IPS-NIHi11 (cell line): ENCODE measurements around the gene SLC22A3.
"Not testable (repeated sequence)": the region's sequence is repeated elsewhere in the genome, so short reads cannot be mapped to it uniquely, and the experiment has no call there.

Source experiments
- DNase-seq: peaks from one replicate; pipeline ENCODE4 v3.0.0; 2012; ENCODE audit warnings: mixed read lengths, low spot score

Gene SLC22A3

DNA sequence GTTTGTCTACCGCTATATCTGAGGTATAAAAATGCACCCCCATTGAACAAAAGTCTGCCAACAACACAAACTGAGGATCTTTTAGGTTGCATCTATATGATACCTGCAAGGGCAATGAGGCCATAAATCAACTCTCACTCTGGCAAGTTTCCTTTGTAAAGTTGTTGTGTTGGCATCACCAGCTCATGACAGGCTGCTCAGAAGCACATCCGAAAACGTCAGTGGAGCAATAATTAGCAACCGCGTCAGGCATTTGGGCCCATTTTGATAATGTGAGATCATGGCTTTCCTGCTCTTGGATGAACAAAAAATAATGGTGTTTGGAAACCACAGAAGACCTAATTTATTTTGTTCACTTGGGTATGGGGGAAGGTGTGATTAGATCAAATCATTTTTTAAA is 12.0 kb upstream of the SLC22A3 start:
- no peak for DNase-seq

DNA sequence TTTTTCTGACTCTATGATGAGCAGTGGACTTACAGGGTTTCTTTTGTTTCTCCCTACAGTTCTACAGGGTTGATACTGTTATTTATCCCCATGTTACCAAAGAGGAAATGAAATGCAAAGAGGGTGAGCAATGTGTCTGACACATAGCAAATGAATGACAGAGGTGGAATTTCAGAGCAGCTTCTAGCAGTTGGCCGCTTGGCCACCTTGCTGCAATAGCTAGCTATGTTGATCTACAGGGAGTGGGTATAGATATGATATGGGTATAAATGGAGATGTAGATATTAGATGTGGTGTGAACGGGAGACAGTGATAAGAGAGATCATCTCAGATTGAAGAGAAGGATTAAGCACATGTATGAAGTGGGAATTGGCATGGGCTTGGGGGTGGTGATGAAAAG is 10.9 kb upstream of the SLC22A3 start:
- no peak for DNase-seq

DNA sequence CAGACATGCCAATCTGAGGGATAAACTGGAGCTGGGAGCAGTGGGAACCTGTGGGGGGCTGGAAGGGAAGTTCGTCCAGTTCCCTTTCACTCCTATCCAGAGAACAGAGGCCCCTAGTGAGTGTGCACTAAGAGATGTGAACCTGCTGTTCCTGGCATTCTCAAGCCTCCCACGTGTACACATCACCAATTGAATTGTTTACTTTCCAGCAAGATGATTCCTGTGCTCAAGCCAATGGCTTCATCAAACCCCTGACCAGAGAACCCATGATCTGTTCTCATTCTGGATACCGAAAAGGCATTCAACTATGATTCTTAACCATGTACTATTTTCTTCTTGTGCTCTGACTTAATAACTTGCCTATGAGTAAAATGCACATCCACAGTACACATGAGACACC is 10.2 kb upstream of the SLC22A3 start:
- DNase-seq, result no peak

DNA sequence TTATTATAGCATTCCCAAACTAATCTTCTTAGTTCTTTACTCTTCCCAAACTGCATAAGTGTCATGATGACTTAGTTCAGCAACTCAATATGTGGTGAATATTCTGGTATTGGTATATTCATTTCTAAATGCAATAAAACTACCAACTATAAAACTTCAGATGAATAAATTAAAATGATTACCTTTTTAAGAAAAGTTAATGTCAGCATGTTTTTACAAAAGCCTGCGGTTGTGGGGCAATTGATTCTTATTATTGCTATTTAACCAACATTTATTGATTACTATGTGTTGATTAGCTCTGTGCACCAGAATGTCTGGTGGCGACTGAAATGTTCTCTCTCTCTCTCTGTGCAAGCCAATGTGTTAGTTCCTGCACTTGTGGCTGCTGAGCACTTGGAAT is 5.0 kb upstream of the SLC22A3 start:
- no peak for DNase-seq

DNA sequence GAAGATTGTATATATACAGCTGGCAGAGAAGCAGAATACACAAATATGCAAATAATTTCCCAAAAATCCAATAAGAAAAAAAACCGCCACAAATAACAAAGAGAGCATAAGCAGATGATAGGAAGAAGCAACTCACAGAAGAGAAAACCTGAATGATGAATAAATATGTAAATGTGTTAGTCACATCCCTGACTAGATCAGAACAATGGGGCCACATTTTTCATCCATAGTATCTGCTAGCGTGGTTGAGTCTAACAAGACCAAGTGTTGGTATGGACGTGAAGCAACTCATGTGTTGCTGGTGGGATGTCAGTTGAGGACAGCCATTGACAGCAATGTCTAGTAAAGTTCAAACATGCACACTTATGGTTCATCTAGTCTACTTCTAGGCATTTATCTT is 3.9 kb upstream of the SLC22A3 start:
- no peak for DNase-seq

DNA sequence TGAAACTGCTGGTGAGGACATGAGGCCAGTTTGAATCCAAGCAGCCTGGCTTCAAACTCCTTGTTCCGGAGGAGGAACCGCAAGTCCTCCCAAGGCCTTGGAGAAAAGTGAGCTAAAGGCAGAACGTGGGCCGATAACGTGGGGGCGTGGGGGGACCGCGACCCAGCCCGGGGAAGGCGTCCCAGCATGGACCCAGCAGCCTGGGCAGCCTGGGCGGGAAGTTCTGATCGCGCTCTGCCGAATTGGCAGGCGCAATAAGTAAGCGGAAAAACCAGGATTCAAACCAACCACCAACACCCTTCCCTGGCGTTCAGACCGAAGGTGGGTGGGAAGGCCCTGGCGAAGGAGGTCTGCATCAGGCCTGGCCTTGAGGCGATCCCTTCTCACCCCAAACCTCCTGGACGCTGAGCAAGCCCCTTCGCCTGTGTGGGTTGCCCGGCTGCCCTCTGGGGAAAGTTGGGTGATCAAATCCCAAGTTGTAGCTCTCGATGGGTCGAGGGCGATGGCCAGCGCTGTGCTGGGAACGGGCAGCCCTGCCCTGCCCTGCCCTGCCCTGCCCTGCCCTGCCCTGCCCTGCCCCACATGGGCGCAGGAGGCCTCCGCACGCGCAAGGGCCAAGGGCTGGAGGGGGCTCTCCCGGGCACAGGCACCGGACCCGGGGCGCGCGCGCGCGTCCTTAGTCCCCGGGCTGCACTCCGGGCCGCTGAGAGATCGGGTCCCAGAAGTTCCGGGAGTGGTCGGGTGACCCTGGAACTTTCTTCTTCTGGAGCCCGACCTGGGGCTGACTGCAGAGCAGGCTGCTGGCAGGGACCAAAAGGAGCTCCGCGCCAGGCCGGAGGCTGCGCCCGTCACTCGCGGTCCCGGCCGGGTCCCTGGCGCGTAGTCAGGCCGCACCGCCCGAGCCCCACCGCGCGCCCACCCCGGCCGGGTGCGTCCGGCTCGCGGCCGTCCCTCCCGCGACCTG is 637 bp upstream of the SLC22A3 start:
- DNase-seq, result peak; percentile 73

DNA sequence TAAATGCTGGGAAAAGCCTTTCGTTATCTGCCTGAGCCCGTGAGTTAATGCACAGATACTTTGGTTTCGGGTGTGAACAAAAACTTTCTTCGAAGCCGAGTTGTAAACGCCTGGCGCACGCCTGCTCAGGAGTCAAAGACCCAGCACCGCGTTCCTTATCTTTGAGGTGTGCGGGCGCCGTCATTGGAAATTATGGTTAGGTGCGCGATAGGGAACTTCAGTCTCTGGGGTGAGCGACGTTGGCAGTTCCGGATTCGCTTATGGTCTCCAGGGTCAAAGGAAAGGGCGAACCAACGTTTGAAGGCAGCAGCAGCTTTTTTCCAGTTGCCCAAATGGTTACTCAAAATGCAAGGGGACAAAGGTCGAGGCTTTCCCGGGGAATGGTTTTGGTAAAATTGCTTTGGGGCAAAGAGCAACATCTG is 853 bp downstream of the SLC22A3 start:
- peak; percentile 27 for DNase-seq

DNA sequence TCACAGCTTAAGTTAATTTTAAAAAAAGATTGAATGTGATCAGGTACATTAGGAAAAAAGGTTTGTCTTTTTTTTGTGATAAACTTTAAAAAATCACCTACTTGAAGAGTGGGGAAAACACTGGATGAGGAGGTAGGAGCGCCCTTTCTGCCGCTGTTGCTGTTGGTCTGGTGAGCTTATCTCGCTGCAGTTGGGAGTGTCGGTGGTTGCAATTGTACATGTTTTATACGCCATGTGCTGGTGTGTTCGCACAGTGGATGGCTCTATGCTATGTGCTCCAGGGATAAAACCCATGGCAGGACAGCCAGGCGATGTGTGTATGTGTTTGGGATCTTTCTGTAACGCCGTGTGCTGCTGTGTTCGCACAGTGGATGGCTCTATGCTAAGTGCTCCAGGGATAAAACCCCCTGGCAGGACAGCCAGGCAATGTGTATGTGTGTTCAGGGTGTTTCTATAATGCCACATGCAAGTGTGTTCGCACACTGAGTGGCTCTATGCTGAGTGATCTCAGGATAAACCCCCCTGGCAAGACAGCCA is 1.7 kb downstream of the SLC22A3 start:
- no peak for DNase-seq

DNA sequence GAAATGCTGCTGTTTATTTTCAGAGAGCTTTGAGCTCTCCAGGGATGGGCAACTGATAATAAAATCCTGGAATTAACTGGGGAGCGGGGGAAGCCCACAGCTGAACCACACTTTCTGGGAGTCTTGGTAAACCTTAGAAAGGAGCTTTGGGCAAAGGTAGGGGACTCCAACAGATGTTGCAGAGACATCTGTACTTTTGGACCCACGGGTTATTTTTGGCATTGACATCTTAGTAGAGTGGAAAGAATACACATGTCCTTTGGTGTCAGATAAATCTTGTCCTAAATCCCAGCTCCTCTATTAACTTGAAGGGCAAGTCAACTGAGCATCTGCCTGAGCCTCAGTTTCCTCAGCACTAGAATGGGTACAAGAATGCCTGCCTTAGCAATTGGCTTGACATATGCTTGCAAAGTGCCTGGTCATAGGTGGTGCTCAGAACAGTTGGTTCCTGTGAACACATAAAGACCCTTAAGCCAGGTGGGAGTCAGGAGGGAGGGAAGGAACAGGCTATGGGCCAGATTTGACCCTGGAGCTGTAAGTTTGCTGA is 5.8 kb downstream of the SLC22A3 start:
- no peak for DNase-seq

DNA sequence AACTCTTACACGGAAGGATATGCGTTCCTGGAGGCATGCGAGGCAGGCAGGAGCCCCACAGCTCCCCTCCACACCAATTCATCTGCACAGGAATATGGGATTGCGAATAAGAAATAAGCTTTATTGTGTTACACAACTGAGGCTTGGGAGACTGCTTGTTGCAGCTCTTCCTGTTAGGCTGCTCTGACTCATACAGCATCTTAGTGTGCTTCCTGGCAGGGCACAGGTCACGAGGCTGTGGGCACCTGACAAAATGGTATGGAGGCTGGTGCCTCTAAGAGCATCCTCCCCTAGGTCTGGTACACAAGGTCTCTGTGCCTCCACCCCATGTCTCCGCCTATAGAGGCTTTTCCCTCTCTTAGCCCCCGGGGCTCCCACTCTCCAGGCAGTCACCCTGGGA is 6.8 kb downstream of the SLC22A3 start:
- no peak for DNase-seq

DNA sequence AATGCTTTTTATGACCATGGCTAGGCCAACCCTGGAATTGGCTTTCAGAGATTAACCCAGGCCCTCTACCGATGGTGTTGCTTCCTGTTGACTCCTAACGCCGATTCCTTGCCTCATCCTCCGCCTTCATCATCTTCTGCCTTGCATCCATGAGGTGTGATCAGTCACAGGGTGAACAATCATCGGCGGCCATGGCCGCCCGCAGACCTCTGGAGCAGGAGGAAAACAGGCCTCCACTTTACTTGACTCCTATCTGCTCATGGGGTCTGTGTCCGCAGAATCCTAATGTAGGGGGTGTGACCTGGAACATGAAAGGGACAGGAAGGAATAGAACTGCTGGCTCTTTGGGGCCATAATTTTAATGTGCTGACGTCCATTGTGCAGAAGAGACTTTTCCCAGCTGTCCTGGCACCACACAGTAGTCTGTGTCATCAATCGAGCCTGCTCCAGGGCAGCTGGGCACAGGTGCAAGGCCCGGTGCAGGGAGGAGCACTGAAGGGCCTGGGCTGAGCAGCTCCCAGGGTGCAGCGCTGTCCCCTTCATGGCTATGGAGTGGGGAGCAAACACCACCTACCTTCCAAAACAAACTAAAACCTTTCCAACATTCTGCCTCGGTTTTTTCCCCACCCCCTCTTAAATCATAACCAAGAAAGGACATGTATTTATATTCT is 8.0 kb downstream of the SLC22A3 start:
- no peak for DNase-seq

DNA sequence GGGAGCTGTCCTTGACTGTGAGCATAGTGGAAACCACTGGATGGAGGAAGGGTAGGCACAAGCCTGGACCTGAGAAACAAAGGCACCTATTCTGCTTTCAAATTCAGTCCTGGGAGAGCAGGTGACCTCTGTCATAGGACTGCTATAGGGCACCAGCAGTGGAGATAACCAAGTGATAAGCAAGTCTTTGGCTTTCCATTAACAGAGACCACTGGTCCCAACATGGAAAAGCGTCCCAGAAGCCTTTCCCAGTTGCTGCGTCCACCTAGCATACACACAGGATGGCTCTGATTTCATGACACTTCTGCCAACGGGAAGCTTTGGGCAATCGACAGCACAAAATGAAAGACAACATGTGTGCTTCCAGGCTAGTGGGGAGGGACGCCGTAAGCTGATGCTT is 8.9 kb downstream of the SLC22A3 start:
- DNase-seq, result no peak

DNA sequence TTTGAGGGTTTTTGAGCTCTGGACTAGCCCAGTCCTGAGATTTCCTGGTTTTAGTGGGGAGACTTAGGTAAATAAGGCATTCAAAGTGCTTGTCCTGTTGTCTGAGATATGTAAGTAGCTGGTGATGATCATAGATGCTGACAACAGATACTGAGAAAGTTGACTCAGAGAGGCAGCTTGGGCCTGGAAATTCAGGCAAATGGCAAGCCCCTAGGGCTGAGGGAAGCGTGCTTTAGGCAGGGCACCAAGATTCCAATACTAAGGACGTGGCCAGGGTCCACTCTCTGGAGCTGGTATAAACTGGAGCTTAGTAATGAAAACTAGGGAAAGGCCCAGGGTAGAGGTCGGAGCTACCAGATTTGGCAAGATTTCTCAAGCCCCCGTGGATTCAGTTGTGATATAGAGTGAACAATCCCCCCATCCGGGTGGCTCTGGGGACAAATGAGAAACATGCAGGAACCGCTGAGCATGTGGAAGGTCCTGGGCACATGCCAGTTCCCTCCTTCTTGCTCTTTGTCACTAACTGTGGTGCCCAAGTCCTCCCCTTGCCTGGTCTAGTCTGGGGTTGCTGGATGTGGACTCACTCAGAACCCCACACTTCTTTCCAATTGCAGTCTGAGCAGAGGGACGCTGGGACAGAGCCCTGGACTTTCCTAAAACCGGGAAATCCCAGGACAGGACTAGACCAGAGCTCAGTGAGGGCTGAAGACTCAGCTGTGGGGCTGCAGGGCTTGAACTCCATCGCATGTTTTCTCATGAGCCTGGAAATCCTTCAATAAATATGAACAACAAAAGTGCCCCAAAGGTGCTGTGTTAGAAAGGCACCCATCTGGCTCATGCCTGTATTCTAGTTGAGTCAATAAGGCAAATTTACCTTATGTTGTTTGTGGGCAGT is 10.3 kb downstream of the SLC22A3 start:
- no peak for DNase-seq

DNA sequence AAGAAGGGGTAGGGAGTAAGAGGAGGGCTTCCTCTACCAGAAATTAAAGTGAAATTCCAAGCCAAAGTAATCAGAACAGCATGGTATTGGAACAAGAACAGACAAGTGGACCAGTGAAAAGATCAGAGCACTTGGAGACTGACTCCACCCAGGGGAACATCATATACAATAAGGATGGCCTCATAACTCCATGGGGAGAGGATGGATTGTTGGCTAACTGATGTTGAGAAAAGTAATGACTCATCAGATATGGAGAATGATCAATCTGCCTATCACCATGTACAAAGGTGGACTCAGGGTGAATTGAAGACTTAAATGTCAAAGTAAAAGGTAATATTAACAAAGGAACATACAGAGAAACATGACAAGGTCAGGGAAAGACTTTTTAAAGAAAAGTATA is 12.8 kb downstream of the SLC22A3 start:
- no peak for DNase-seq

DNA sequence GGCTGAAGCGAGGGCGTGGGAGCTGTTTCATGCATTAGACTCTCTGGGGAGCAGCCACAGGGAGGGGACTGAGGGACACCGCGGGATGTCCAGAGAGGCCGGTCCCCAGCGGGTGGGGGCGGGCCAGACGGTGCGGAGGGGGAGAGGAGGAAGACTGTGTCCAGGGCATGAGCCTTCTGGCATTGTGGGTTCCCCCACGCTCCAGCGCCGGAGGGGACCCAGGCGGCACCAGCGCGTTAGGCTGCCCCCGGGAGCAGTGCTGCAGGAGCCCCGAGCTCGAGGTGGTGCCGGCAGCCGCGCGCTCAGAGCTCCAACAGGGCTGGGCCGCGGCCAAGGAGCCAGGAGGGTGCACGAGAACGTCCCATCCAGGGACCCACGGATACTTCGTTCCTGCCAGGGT is 14.4 kb downstream of the SLC22A3 start:
- no peak for DNase-seq

DNA sequence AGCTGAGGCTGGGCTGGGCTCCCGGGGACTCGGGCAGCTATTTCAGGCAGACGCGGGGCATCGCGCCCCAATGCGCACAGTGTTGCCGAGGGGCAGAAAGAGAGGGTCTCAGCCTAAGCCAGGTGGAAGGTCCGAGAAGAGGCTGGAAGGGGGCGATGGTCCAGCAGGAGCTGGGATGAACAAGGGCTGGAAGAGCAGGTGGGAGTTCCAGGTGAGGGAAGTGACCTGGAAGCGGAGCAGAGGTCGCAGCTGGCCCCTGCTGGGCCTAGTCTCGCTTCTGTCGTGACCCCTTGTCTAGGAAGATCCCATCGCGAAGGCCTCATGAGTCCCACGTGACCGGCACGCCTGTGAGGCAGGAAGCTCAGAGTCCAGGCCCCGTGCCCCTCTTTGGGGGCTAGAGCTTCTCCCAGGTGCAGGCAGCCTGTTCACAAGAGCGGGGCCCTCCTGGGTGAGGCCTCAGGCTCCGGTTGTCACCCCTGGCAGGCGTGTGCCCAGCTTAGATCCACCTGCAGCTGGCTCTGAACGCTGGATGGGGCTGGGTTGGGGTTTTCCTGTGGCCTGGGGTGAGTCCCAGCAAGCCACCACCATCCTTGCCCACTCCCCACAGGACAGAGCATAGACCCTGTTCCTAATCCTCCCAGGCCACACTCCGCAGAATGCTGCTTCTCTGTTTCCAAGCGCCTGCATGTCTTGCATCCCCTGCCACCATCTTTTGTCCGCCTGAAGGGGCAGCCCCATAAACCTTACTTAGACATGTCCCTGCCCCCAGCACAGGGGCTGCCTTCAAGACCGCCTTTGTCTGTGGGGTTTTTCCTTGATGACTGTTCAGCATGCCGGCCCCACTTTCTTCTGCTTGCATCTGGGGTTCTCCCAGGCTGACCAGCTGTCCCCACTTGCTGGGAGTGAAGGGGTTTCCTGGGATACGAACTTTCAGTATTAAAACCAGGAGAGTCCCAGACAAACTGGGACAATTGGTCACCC is 15.1 kb downstream of the SLC22A3 start:
- DNase-seq, result no peak

DNA sequence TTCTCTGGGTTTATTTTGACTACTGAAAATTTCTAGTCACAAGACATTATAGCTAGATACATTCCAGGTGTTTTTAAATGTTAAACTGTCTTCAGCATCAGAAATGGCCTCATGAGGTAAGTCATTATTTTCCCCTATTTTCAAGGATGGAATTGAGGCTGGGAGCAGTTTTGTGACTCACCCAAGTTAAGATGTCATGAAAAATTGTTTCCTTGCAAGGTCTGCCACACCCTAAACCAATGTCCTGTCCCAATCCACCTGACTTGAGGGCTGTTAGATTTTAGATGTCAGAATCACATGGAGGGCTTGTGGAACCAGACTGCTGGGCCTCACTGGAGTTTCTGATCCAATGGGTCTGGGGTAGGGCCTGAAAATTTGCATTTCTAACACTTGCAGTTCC is 16.9 kb downstream of the SLC22A3 start:
- no peak for DNase-seq

DNA sequence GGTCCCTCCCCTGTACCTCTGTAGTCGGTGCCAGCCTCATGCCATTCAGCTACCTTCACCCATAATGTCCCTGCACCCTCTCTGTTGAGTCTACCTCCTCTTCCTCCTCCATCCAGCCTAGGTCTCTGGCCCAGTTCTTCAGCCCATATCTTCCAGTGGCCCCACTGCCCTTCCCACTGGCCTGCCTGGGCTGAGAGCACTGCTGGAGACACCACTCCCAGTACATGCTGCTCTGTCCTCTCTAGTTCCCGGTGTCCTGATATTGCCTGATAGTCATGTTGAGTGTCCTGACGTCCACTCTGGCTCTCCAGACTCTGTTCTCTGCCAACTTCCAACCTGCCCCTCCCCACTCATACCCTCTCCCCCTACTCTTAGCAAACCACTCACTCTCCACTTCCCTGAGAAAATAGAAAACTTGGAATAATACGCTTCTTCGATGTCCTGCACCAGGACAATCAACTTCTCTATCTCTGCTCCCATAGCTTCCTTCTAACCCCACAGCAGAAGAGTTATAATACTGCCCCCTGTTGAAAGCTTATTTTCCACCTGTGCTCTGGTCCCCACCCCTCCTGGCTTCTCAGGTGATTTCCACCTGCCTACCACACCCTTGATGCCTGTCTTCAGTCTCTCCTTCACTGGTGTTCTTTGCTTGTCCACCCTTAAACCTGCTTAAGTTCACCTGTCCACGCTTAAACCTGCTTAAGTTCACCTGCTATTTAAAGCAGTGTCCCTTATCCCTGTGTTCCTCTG is 19.8 kb downstream of the SLC22A3 start:
- no peak for DNase-seq

DNA sequence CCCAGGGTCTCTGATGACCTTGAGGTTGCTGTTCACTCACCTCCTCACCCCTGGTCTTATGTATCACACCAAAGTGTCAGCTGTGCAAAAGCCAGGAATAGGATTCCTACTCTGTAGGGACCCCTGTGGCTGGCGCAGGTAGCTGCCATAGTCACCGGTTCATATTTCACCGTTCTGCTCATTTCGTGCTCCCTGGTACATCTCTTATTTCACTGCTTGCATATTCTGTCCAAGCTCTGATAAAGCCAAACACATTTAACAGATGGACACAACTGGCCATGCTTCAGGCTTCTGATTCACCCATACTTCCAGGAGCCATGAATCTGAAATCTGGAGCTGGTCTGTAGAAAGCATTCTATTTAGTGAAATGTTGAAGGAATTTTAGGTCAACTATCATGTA is 20.5 kb downstream of the SLC22A3 start:
- DNase-seq, result no peak

DNA sequence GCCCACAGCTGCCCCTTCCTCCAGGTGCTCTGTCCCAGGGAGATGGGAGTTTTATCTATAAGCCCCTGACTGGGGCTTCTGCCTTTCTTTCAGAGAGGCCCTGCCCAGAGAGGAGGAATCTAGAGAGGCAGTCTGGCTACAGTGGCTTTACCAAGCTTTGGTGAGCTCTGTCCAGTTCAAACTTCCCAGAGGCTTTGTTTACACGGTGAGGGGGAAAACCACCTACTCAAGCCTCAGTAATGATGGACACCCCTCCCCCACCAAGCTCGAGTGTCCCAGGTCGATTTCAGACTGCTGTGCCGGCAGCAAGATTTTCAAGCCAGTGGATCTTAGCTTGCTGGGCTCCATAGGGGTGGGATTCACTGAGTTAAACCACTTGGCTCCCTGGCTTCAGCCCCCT is 25.4 kb downstream of the SLC22A3 start:
- not testable (repeated sequence) for DNase-seq
